K562 (cell line): ENCODE results near the gene EPHB4. TPM values are rescaled to one million over a fixed set of nuclear protein-coding genes. Genes with fewer than 3 reads are reported as not detected.

Source experiments
- ATAC-seq: fragments of 200-7000 bp; cut with Tn5 transposase; 3 replicates; pipeline ENCODE4 v1.9.1; 2020; ENCODE audit warnings: moderate library complexity
- BruUV-seq: library from RNA; stranded (reverse); fragments of 400-500 nt; replicated peaks from 2 replicates; lab custom pipeline; 2021; lab: Mats Ljungman, UMichigan
- CTCF ChIA-PET: fragments of 300-600 bp; formaldehyde crosslinking; extraction: SDS; loops from one replicate; lab custom pipeline; 2021; ENCODE audit warnings: low intra/inter-chr PET ratio; lab: Yijun Ruan, JAX
- POLR2A ChIA-PET: fragments of 300-600, 350-650 bp; sonication (Branson Sonifier 250); formaldehyde crosslinking; extraction: SDS; loops from one replicate; lab custom pipeline; 2021; ENCODE audit warnings: antibody characterized with exemption, inconsistent platforms; lab: Yijun Ruan, JAX
- DNase-seq, 4 experiments: peaks; one replicate each; pipeline versions ENCODE4 v3.0.0 to v3.0.0-alpha.2; 2011 to 2018; ENCODE audit warnings: low spot score in 3 of 4, mixed read lengths in 3 of 4; ENCODE audit errors: extremely low read depth in 1 of 4
- FAIRE-seq: peaks from 2 replicates; lab custom pipeline; 2011; peaks lifted over from hg19 to GRCh38; lab: Jason Lieb, UNC
- H2AFZ ChIP-seq: 2 replicates; pipeline ENCODE4 v1.6.0; 2011; ENCODE audit warnings: low read depth, low read length, control low read depth, inconsistent platforms
- H3K27ac ChIP-seq: fragments of 200-600 bp; 3 replicates; pipeline ENCODE4 v1.8.0; 2011; ENCODE audit warnings: low read depth, mild to moderate bottlenecking, control low read depth, inconsistent platforms, low read length, moderate library complexity, mixed read lengths; ENCODE audit errors: extremely low read depth
- H3K27me3 ChIP-seq, 2 experiments: fragments of 300-600 bp in 1 of 2; 2 replicates in 1 of 2; 3 replicates in 1 of 2; pipeline versions ENCODE4 v1.6.0 to v1.8.0; 2011; ENCODE audit warnings: inconsistent platforms in 2 of 2, low read length in 2 of 2, mild to moderate bottlenecking in 1 of 2, mixed read lengths in 1 of 2, moderate library complexity in 1 of 2; ENCODE audit not compliant: control insufficient read depth in 2 of 2, insufficient read depth in 2 of 2
- H3K36me3 ChIP-seq: fragments of 300-600 bp; 3 replicates; pipeline ENCODE4 v1.8.0; 2011; ENCODE audit warnings: mild to moderate bottlenecking, low read length, inconsistent platforms; ENCODE audit not compliant: control insufficient read depth, insufficient read depth
- H3K4me1 ChIP-seq, 2 experiments: fragments of 200-600 bp in 1 of 2; replicated peaks in 1 of 2; 2 replicates in 1 of 2; 3 replicates in 1 of 2; pipeline versions ENCODE4 v1.5.1 to v1.8.0; 2011; ENCODE audit warnings: inconsistent platforms in 2 of 2, low read length in 2 of 2, mild to moderate bottlenecking in 1 of 2, mixed read lengths in 1 of 2, moderate library complexity in 1 of 2; ENCODE audit not compliant: control insufficient read depth in 2 of 2, insufficient read depth in 2 of 2
- H3K4me2 ChIP-seq: 2 replicates; pipeline ENCODE4 v1.6.1; 2011; ENCODE audit warnings: low read length, control low read depth, inconsistent platforms, mixed read lengths; ENCODE audit not compliant: insufficient read depth
- H3K4me3 ChIP-seq: fragments of 200-600 bp; sonication (generic), shearing (Covaris generic); 2 replicates; pipeline ENCODE4 v1.5.1; 2016; ENCODE audit warnings: control low read depth, inconsistent platforms
- H3K79me2 ChIP-seq: fragments of 200-600 bp; 3 replicates; pipeline ENCODE4 v1.8.0; 2011; ENCODE audit warnings: low read length, inconsistent platforms; ENCODE audit not compliant: control insufficient read depth, insufficient read depth
- H3K9ac ChIP-seq, 2 experiments: 2 replicates each; pipeline versions ENCODE4 v1.6.0 to v1.6.1; 2011; ENCODE audit warnings: low read depth in 2 of 2, low read length in 2 of 2, control low read depth in 1 of 2, inconsistent platforms in 1 of 2, mild to moderate bottlenecking in 1 of 2, mixed read lengths in 1 of 2; ENCODE audit not compliant: insufficient read depth in 1 of 2
- H3K9me1 ChIP-seq: one replicate; pipeline ENCODE4 v1.6.0; 2011; ENCODE audit warnings: inconsistent platforms, mild to moderate bottlenecking, low read length, moderate library complexity; ENCODE audit not compliant: control insufficient read depth, insufficient read depth
- H3K9me3 ChIP-seq: replicated peaks from 2 replicates; pipeline ENCODE4 v1.5.1; 2011; ENCODE audit warnings: low read depth, low read length, inconsistent platforms; ENCODE audit not compliant: control insufficient read depth, insufficient read depth
- H4K20me1 ChIP-seq: replicated peaks from 2 replicates; pipeline ENCODE4 v1.6.1; 2011; ENCODE audit warnings: low read length, inconsistent platforms, mixed read lengths; ENCODE audit not compliant: control insufficient read depth, insufficient read depth
- ADNP ChIP-seq: fragments of 200-800 bp; sonication (Bioruptor generic); IDR thresholded peaks from 2 replicates; pipeline ENCODE4 v1.6.1; 2016; ENCODE audit warnings: missing genetic modification characterization, missing compliant biosample characterization
- BACH1 ChIP-seq: fragments of 200-800 bp; sonication (Bioruptor generic); IDR thresholded peaks from 2 replicates; pipeline ENCODE4 v1.6.1; 2016; ENCODE audit warnings: missing genetic modification characterization, missing compliant biosample characterization
- CHD1 ChIP-seq: fragments of 200-600 bp; sonication (generic); IDR thresholded peaks from one replicate; pipeline ENCODE4 v1.6.1; 2012; ENCODE audit warnings: mild to moderate bottlenecking, moderate library complexity, low read length, inconsistent platforms
- HNRNPL ChIP-seq: fragments of 200-400 bp; formaldehyde crosslinking; IDR thresholded peaks from 2 replicates; pipeline ENCODE4 v1.6.1; 2017; ENCODE audit warnings: low read depth, mild to moderate bottlenecking, low read length
- ILF3 ChIP-seq: fragments of 450-650 bp; IDR thresholded peaks from 2 replicates; pipeline ENCODE4 v1.6.1; 2018; ENCODE audit warnings: antibody characterized with exemption, mild to moderate bottlenecking, moderate library complexity, borderline replicate concordance
- MXD1 ChIP-seq: fragments of 250-450 bp; sonication (Bioruptor Pico); IDR thresholded peaks from 2 replicates; pipeline ENCODE4 v1.8.0; 2021; ENCODE audit warnings: borderline replicate concordance, mild to moderate bottlenecking, moderate library complexity; ENCODE audit not compliant: poor library complexity, severe bottlenecking
- NFE2 ChIP-seq: IDR thresholded peaks from 2 replicates; pipeline ENCODE4 v1.6.1; 2014; ENCODE audit warnings: antibody characterized with exemption, low read depth
- POLR2A ChIP-seq: fragments of 450-650 bp; conservative IDR thresholded peaks from 2 replicates; pipeline ENCODE4 v1.6.1; 2016
- POLR2G ChIP-seq: fragments of 200-400 bp; formaldehyde crosslinking; IDR thresholded peaks from 2 replicates; pipeline ENCODE4 v1.6.1; 2017; ENCODE audit warnings: low read depth, mild to moderate bottlenecking, antibody characterized with exemption, low read length, moderate library complexity
- RBM14 ChIP-seq: fragments of 200-400 bp; formaldehyde crosslinking; IDR thresholded peaks from 2 replicates; pipeline ENCODE4 v1.6.1; 2018; ENCODE audit warnings: low read depth, mild to moderate bottlenecking, low read length, moderate library complexity, borderline replicate concordance; ENCODE audit not compliant: insufficient read depth
- RFX1 ChIP-seq: fragments of 450-650 bp; IDR thresholded peaks from 2 replicates; pipeline ENCODE4 v1.6.1; 2016; ENCODE audit warnings: mild to moderate bottlenecking, moderate library complexity
- TAL1 ChIP-seq: fragments of 450-650 bp; IDR thresholded peaks from 2 replicates; pipeline ENCODE4 v1.6.1; 2016; ENCODE audit warnings: mild to moderate bottlenecking
- TOE1 ChIP-seq, 2 experiments: fragments of 450-650 bp in 1 of 2; sonication (generic) in 1 of 2; formaldehyde crosslinking in 1 of 2; IDR thresholded peaks; 2 replicates each; pipeline versions ENCODE4 v1.7.1 to v1.8.0; 2016 to 2022; ENCODE audit warnings: borderline replicate concordance in 2 of 2, mild to moderate bottlenecking in 2 of 2, antibody characterized with exemption in 1 of 2, inconsistent platforms in 1 of 2, low read depth in 1 of 2, missing genetic modification reagents in 1 of 2, moderate library complexity in 1 of 2
- U2AF1 ChIP-seq: fragments of 200-400 bp; formaldehyde crosslinking; optimal IDR thresholded peaks from 2 replicates; pipeline ENCODE3; 2017; ENCODE audit warnings: mild to moderate bottlenecking, low read depth, low read length, moderate library complexity
- ZBTB17 ChIP-seq: fragments of 450-650 bp; formaldehyde crosslinking; IDR thresholded peaks from 2 replicates; pipeline ENCODE4 v1.4.0; 2020; ENCODE audit warnings: mild to moderate bottlenecking
- ZFPM2 ChIP-seq: fragments of 250-450 bp; sonication (Bioruptor Pico); IDR thresholded peaks from 2 replicates; pipeline ENCODE4 v1.5.1; 2022; ENCODE audit warnings: mild to moderate bottlenecking
- ZNF232 ChIP-seq: sonication (generic); formaldehyde crosslinking; IDR thresholded peaks from 2 replicates; pipeline ENCODE4 v1.8.0; 2022; ENCODE audit warnings: mild to moderate bottlenecking, missing genetic modification reagents
- ZNF696 ChIP-seq: fragments of 250-450 bp; sonication (Bioruptor Pico); conservative IDR thresholded peaks from 2 replicates; pipeline ENCODE4 v1.4.0; 2020; ENCODE audit warnings: mild to moderate bottlenecking, moderate library complexity
- WGBS: fragments of 100-300 bp; shearing (Covaris generic); methylation state at CpG from one replicate; pipeline ENCODE4 v1.1.6; 2016; ENCODE audit warnings: low coverage, mixed read lengths; ENCODE audit not compliant: insufficient coverage; ENCODE audit errors: missing lambda C conversion rate; 5-methylcytosine and 5-hydroxymethylcytosine counted together
- in situ Hi-C: fragments of 300-500 bp; cut with MboI; formaldehyde crosslinking; loops from 4 replicates; pipeline ENCODE4 v1.15.0; 2018; ENCODE audit warnings: inconsistent platforms, mixed read lengths
- intact Hi-C: fragments of 100-400 bp; cut with micrococcal nuclease; formaldehyde crosslinking; loops from 2 replicates; pipeline ENCODE4 v1.14.2; 2022
- polyA plus RNA-seq, 8 experiments: library from polyadenylated mRNA; depleted of rRNA in 4 of 8; stranded (reverse) in 5 of 8; unstranded in 3 of 8; fragments of >200 nt; fragmentation: Nextera tagmentation in 2 of 8; fragmentation: Illumina TruSeq in 1 of 8; extraction: Ambion mirVana in 2 of 8; extraction: Trizol in 1 of 8; gene quantifications; 2 replicates each; pipeline versions ENCODE4 v1.2.1 to v1.2.3, GENCODE V29; 2011 to 2014; ENCODE audit warnings: inconsistent platforms in 1 of 8, missing spikeins in 1 of 8
- total RNA-seq, 7 experiments: library from RNA; depleted of rRNA in 6 of 7; stranded (reverse); fragments of >200 nt in 6 of 7; fragmentation: Illumina TruSeq in 2 of 7; extraction: Trizol in 2 of 7; gene quantifications; 2 replicates each; pipeline versions ENCODE4 v1.2.1 to v1.2.3, GENCODE V29; 2011 to 2021; ENCODE audit warnings: low replicate concordance in 1 of 7
- TF ChIP-seq, protein P1 (sequence below): sonication (generic); formaldehyde crosslinking; IDR thresholded peaks from 2 replicates; pipeline ENCODE4 v1.8.0; 2022; ENCODE audit warnings: missing genetic modification reagents, mild to moderate bottlenecking, moderate library complexity, borderline replicate concordance
- TF ChIP-seq, protein P2 (sequence below): fragments of 200-800 bp; sonication (Bioruptor generic); IDR thresholded peaks from 2 replicates; pipeline ENCODE4 v1.6.1; 2017; ENCODE audit warnings: missing genetic modification characterization, missing compliant biosample characterization

EPHB4 gene
- total and polyA plus RNA-seq, 9 of the 15 experiments (the other 6 are each of a cell fraction or from before 2014, with no cell fraction given) = 1.2 to 82.1 (median 37.9) TPM

GRCh38 chr7:100863406-100863950, 36.2 kb upstream of the EPHB4 start:
- POLR2A ChIA-PET = interaction anchor here (1.0 kb wide), 1 partner anchor 9 kb away, joined by 3 read pairs; no protein-coding TSS in a partner anchor
- TF ChIP-seq BACH1 (tag) (no peak), ZBTB17 (CRISPR knock-in tag) (no peak), CHD1 (no peak), ZNF696 (CRISPR knock-in tag) (no peak), POLR2A (no peak), MXD1 (no peak), RBM14 (no peak), U2AF1 (no peak), RFX1 (no peak), POLR2G (no peak), ILF3 (no peak), HNRNPL (no peak), TOE1 (IDR thresholded peaks at IDR 0.05; ENCODE audit: borderline replicate concordance) (no peak), TOE1 (CRISPR knock-in tag; IDR thresholded peaks at IDR 0.05; ENCODE audit: borderline replicate concordance, low read depth) (no peak), ZFPM2 (CRISPR knock-in tag) (no peak), NFE2 (peak; percentile 34; the same call in 1 of the 2 replicates), ADNP (no peak), TAL1 (no peak), ZNF232 (CRISPR knock-in tag) (no peak)
- TF ChIP-seq, protein P1, sequence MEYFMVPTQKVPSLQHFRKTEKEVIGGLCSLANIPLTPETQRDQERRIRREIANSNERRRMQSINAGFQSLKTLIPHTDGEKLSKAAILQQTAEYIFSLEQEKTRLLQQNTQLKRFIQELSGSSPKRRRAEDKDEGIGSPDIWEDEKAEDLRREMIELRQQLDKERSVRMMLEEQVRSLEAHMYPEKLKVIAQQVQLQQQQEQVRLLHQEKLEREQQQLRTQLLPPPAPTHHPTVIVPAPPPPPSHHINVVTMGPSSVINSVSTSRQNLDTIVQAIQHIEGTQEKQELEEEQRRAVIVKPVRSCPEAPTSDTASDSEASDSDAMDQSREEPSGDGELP = no peak
- TF ChIP-seq, protein P2, sequence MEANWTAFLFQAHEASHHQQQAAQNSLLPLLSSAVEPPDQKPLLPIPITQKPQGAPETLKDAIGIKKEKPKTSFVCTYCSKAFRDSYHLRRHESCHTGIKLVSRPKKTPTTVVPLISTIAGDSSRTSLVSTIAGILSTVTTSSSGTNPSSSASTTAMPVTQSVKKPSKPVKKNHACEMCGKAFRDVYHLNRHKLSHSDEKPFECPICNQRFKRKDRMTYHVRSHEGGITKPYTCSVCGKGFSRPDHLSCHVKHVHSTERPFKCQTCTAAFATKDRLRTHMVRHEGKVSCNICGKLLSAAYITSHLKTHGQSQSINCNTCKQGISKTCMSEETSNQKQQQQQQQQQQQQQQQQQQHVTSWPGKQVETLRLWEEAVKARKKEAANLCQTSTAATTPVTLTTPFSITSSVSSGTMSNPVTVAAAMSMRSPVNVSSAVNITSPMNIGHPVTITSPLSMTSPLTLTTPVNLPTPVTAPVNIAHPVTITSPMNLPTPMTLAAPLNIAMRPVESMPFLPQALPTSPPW (CRISPR knock-in tag) = 0 out of 2 replicates have a peak, but pooled peaks have one; percentile 49

More at GRCh38 chr7:100863406-100863950, 36.2 kb upstream of the EPHB4 start:
- DNase-seq (peak in 1 of 4 experiments; percentile 53), ATAC-seq (no peak), FAIRE-seq (no peak)
- intact Hi-C loops = no loop called here
- WGBS = 35% methylated on average over 10 of the region's 10 CpGs
- Histone ChIP-seq H3K36me3 (peaks cover 31% of the 10 kb centered on the region; the same call in 2 of the 3 replicates), H3K9me3 (no peaks in the 10 kb centered on the region), H3K4me3 (no peak overlapping the region), H2AFZ (no peak overlapping the region), H3K79me2 (peaks cover 20% of the 10 kb centered on the region), H3K9ac (no peak overlapping the region; a peak in 1 of 4 replicates), H3K27ac (no peak overlapping the region), H3K27me3 (no peaks in the 10 kb centered on the region; a peak in 1 of 5 replicates), H3K4me1 (peaks cover 11 to 52% of the 10 kb centered on the region in 2 experiments), H3K9me1 (no peaks in the 10 kb centered on the region), H3K4me2 (no peak overlapping the region), H4K20me1 (no peaks in the 10 kb centered on the region)
- CTCF ChIA-PET = no interaction called here
- in situ Hi-C loops = no loop called here
- no TSS peak for BruUV-seq
